Activated T-cell treated with anti-CD3 and anti-CD28 coated beads, Interleukin-2, amount 50 U/mL, for 72 hours (primary cell): ENCODE results near the gene KCNMA1. TPM values are rescaled to one million over a fixed set of nuclear protein-coding genes. Genes with fewer than 3 reads are reported as not detected.

Source experiments
- ATAC-seq, 2 donors: fragments of 150-1000 bp; cut with Tn5 transposase; replicated peaks in 1 of 2; 2 replicates each; pipeline ENCODE4 v1.10.0; 2021; ENCODE audit warnings: moderate library complexity in 2 of 2, mild to moderate bottlenecking in 1 of 2
- DNase-seq, 2 donors: peaks; one replicate each; pipeline ENCODE4 v3.0.0; 2021 to 2022; ENCODE audit warnings: mixed read lengths in 1 of 2
- H3K27ac Mint-ChIP-seq: one replicate; pipeline ENCODE4 v1.8.0; 2022; ENCODE audit warnings: mild to moderate bottlenecking, moderate library complexity, mixed read lengths
- H3K27me3 Mint-ChIP-seq: one replicate; pipeline ENCODE4 v1.8.0; 2022; ENCODE audit warnings: low read depth, mixed read lengths
- H3K36me3 Mint-ChIP-seq, 2 donors: one replicate each; pipeline ENCODE4 v1.8.0; 2022; ENCODE audit warnings: mixed read lengths in 2 of 2, mild to moderate bottlenecking in 1 of 2; ENCODE audit not compliant: insufficient read depth in 2 of 2
- H3K4me1 Mint-ChIP-seq: one replicate; pipeline ENCODE4 v1.8.0; 2022; ENCODE audit warnings: low read depth, mixed read lengths
- H3K4me3 Mint-ChIP-seq, 2 donors: one replicate each; pipeline ENCODE4 v1.8.0; 2022; ENCODE audit warnings: mild to moderate bottlenecking in 2 of 2, mixed read lengths in 2 of 2, moderate library complexity in 2 of 2
- H3K9me3 Mint-ChIP-seq, 2 donors: one replicate each; pipeline ENCODE4 v1.8.0; 2022; ENCODE audit warnings: mixed read lengths in 2 of 2
- total RNA-seq, 2 donors: library from RNA; stranded (reverse); gene quantifications; one replicate each; pipeline ENCODE4 v1.2.3, GENCODE V29; 2022

KCNMA1 gene
- total RNA-seq, 2 donors from 2014 or later = 0.55 to 1.0 TPM

DNA sequence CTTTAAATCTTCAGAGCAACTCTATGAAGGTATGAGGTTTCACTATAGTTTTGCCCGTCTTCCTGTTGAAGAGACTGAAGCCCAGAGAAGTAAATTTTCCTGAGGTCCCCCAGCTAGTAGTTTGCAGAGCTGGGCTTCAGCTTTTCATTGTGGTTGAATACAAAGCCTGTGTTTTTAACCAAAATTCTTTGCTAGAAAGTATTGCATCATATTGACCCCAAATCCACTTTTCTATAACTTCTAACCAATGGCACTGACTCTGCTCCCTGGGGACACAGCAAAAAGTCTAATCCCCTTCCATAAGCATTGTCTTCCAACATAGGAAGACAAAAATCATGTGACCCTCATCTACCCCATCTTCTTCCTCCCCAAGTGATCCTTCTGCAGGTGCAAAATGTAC lies 93.0 kb downstream of the KCNMA1 start:
- peaks cover 13% of the 10 kb centered on the region for H3K27me3 Mint-ChIP-seq
- ATAC-seq (no peak), DNase-seq (no peak)
- H3K9me3 Mint-ChIP-seq = peaks cover 2 to 7% of the 10 kb centered on the region in 2 donors
- no peak overlapping the region for H3K4me3 Mint-ChIP-seq
- no peaks in the 10 kb centered on the region for H3K4me1 Mint-ChIP-seq
- no peak overlapping the region for H3K27ac Mint-ChIP-seq
- H3K36me3 Mint-ChIP-seq = peaks cover 0 to 3% of the 10 kb centered on the region in 2 donors

DNA sequence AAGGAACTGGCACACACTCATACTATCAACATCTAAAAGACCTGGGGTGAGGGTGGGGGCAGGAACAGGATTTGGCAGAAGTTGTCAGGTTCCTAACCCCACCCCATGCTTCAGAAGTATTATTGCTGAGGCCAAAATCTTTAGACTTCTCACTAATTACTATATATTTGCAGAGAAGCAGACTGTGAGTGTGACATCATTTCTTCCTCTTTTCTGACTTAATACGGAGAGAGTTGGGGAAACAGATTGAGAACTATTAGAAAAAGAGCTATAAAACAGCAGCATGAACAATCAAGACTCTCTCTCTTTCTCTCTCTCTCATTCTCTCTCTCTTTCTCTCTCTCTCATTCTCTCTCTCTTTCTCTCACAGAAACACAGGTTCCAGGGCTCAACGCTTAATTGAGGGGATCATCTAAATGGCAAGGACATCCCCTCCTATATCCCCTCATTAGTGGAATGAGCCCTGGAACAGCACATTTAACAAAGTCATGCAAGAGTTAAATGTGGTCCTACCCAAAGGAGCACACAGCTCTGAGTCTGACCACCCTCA lies 94.8 kb downstream of the KCNMA1 start:
- DNase-seq (no peak), ATAC-seq (no peak)
- Mint-ChIP-seq H3K4me1 (no peaks in the 10 kb centered on the region), H3K4me3 (no peak overlapping the region), H3K27ac (no peak overlapping the region), H3K9me3 (peaks cover 2 to 7% of the 10 kb centered on the region in 2 donors), H3K36me3 (peaks cover 0 to 3% of the 10 kb centered on the region in 2 donors), H3K27me3 (peaks cover 13% of the 10 kb centered on the region)

DNA sequence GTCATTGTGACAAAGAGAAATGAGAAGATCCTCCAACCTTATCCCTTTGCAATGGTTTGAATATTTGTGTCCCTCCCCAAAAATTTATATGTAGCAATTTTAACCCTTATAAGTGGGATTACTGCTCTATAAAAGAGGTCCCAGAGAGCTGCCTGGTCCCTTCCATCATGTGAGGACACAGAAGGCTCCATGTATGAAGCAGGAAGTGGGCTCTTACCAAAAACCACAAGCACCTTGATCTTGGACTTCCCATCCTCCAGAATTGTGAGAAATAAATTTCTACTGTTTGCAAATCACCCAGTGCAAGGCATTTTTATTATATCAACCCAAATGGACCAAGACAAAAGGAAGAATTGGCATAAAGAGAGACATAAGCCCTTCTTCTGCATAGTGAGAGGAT lies 95.7 kb downstream of the KCNMA1 start:
- Mint-ChIP-seq H3K9me3 (peaks cover 2 to 7% of the 10 kb centered on the region in 2 donors), H3K4me1 (no peaks in the 10 kb centered on the region), H3K36me3 (peaks cover 0 to 3% of the 10 kb centered on the region in 2 donors), H3K27ac (no peak overlapping the region), H3K27me3 (peaks cover 13% of the 10 kb centered on the region), H3K4me3 (no peak overlapping the region)
- DNase-seq = no peak
- no peak for ATAC-seq

DNA sequence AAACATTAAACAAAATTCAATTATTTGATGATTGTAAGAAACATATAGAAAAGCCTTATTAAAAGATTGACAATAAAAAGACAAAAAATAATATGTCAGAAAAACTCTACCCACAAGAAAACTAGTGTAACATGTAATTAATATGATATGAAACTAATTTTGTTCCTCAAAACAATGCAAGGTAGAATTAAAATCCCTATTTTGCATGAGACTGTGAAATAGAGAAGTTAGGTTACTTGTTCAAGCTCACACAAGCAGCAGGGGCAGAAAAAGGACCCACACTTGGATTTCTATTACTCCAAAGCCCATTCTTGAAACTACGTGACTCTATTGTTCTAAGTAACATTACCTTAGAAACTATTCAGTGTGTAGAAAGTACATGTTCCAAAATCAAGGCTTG lies 96.4 kb downstream of the KCNMA1 start:
- DNase-seq (no peak), ATAC-seq (no peak)
- H3K4me1 Mint-ChIP-seq = no peaks in the 10 kb centered on the region
- peaks cover 13% of the 10 kb centered on the region for H3K27me3 Mint-ChIP-seq
- peaks cover 0 to 5% of the 10 kb centered on the region in 2 donors for H3K9me3 Mint-ChIP-seq
- H3K4me3 Mint-ChIP-seq = no peak overlapping the region
- H3K27ac Mint-ChIP-seq = no peak overlapping the region
- H3K36me3 Mint-ChIP-seq = peaks cover 0 to 3% of the 10 kb centered on the region in 2 donors

DNA sequence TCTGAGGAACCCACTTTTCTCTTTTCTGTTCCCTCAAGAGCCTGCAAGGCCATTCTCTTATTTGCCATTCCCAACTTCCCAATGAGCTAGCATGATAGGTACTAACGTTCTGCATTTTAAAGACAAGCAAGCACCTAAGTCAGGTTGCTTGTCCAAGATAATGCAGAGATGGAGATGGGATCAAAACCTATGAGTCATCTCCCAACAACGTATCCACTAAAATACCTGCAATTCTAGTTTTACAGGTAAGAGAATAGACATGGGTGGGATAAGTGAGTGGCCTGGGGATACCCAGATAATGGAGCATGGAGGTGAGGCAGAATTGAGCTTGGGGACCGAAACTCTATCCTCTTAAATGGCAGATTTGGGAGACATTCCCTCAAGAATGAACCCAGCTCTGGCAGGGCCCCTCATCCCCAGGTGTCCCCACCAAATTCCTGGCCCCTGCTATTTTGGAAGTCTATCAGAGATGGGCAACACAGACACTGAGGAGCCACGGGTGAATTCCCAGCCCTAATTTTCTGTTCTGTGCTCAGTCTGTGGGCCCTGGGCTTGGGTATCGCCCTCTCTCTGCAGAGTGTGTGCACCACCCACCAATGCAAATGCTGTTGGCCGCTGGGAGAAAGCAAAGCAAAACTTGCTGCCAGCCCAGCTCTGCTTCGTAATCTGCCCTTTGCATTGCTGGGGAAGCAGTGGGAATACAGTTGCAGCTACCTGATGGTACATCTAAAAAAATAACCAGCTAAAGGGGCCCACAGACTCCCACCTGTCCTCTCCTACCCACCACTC lies 98.3 kb downstream of the KCNMA1 start:
- Mint-ChIP-seq H3K27me3 (peaks cover 18% of the 10 kb centered on the region), H3K4me1 (no peaks in the 10 kb centered on the region), H3K27ac (no peak overlapping the region), H3K36me3 (peaks cover 0 to 3% of the 10 kb centered on the region in 2 donors), H3K9me3 (peaks cover 0 to 5% of the 10 kb centered on the region in 2 donors), H3K4me3 (no peak overlapping the region)
- DNase-seq = no peak
- no peak for ATAC-seq

DNA sequence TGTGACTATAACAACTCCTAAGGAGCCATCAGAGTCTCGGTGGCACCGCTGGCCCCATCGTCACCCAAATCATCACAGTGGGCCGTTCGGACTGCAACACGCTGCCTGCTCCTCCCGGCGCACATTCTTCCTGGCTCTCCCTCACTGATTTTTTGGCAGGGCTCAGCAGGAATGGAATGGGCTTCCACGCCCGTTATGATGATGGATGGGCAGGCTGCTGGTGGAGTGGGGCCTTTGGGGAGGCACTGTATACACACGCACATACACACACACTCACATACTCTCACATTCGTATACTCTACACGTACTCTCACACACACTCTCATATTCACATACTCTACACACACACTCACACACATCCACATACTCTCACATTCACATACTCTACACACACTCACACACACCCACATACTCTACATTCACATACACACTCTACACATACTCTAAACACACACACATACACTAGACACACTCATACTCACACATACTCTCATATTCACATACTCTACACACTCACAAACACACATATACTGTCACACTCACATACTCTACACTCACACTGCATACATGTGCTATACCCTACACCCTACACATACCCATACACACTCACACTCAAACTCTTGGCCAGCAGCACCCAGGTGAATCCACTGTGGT lies 99.8 kb downstream of the KCNMA1 start:
- Mint-ChIP-seq H3K4me1 (no peaks in the 10 kb centered on the region), H3K27me3 (peaks cover 6% of the 10 kb centered on the region), H3K27ac (no peak overlapping the region), H3K9me3 (peaks cover 0 to 1% of the 10 kb centered on the region in 2 donors), H3K4me3 (no peak overlapping the region), H3K36me3 (no peaks in the 10 kb centered on the region)
- DNase-seq (no peak), ATAC-seq (no peak)

DNA sequence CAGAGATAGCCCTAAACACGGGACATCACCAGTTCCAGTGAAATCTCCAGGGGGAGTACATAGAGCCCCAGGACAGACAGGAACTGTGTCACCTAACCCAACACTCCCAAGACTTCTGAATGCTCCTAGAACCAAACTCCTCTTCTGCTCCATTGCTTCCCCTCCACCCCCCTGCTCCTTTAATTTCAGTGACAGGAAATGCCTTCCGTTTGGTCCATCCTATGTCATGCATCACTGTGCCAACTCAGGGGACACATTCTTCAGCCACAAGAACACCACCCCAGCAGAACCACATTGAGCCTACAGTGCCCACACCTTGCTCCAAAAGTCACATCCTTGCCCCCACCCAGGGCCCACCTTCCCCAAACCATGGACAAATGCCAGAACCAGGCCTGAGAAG lies 100.5 kb downstream of the KCNMA1 start:
- no peak overlapping the region for H3K4me3 Mint-ChIP-seq
- H3K4me1 Mint-ChIP-seq = no peaks in the 10 kb centered on the region
- H3K9me3 Mint-ChIP-seq = no peaks in the 10 kb centered on the region
- DNase-seq = no peak
- no peak for ATAC-seq
- H3K36me3 Mint-ChIP-seq = no peaks in the 10 kb centered on the region
- no peak overlapping the region for H3K27ac Mint-ChIP-seq
- peaks cover 8% of the 10 kb centered on the region for H3K27me3 Mint-ChIP-seq

DNA sequence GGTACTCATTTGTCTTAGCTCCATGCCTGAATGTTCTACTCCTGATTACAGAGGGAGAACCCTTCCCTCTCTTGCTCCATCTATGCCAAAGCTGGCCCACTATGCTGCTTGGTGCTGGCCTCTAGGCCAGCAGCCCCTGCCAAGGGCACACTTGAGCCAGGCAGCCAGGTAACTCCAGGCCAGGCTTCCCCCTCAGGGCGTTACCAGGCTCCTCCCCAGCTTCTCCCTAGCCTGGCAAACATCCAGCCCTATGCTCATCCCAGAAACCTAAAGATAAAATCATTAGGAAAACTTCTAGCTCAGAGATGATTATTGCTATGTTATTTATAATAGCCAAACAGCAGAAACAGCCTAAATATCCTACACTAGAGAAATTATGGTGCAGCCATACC lies 103.7 kb downstream of the KCNMA1 start:
- Mint-ChIP-seq H3K36me3 (no peaks in the 10 kb centered on the region), H3K4me1 (no peaks in the 10 kb centered on the region)

DNA sequence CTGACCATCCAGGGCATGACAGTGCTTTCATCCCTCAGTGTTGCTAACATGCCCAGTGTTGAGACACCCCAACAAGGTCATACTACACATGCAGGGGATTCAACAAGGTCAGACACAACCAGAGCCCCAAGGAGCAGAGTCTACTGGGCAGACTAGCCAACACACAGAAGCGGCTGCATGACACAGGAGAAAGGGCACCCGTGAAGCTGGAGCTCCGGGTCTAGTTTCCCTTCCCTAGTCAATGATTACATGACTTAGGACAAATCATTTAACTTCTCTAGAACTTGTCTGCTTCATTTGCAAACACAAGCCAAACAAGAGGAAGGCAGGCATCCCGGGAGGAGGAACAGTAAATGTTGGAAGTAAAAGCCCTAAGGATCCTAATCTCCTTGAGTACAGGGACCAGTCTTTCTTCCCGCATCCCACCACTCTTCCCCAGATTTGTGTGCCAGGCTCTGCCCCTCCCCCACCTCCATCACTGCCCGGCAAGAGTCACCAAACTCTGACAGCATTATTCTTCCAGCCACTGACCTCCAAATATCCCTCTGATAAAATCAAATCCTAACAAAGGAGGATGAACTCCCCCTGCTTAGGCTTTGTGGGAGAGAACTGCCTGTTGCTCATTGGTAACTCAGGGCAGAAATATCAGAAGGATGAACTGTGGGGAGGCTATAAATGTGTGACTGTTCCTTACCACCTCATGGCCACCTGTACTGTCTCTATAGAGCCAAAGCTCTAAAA lies 104.3 kb downstream of the KCNMA1 start:
- Mint-ChIP-seq H3K4me1 (no peaks in the 10 kb centered on the region), H3K36me3 (no peaks in the 10 kb centered on the region), H3K27me3 (peaks cover 14% of the 10 kb centered on the region), H3K4me3 (no peak overlapping the region), H3K27ac (no peak overlapping the region), H3K9me3 (no peaks in the 10 kb centered on the region)
- no peak for ATAC-seq
- no peak for DNase-seq

More for the DNA sequence above, 103.7 kb downstream of the KCNMA1 start:
- Mint-ChIP-seq H3K27me3 (peaks cover 14% of the 10 kb centered on the region), H3K27ac (no peak overlapping the region), H3K4me3 (no peak overlapping the region), H3K9me3 (no peaks in the 10 kb centered on the region)
- ATAC-seq (no peak), DNase-seq (no peak)

DNA sequence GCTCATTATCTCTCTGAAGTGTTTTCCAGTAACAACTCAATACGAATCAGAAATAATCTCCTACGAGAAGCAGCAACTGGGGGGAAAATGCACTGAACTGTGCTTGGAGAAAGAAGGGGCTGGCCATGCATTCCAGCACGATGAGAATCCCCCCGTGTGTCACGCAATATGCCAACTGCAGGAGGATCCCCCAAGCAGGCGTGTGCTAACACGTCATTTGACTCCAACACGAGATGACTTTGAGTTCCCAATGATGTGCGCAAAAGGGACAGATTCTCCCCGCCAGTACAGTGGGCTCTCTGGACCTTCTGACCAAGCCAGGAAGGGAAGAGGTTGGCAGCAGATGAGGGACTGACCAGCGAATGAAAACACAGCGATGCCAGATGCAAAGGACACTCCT lies 105.5 kb downstream of the KCNMA1 start:
- DNase-seq (no peak), ATAC-seq (no peak)
- peaks cover 14% of the 10 kb centered on the region for H3K27me3 Mint-ChIP-seq
- no peaks in the 10 kb centered on the region for H3K4me1 Mint-ChIP-seq
- no peak overlapping the region for H3K27ac Mint-ChIP-seq
- no peak overlapping the region for H3K4me3 Mint-ChIP-seq
- no peaks in the 10 kb centered on the region for H3K9me3 Mint-ChIP-seq
- H3K36me3 Mint-ChIP-seq = no peaks in the 10 kb centered on the region

DNA sequence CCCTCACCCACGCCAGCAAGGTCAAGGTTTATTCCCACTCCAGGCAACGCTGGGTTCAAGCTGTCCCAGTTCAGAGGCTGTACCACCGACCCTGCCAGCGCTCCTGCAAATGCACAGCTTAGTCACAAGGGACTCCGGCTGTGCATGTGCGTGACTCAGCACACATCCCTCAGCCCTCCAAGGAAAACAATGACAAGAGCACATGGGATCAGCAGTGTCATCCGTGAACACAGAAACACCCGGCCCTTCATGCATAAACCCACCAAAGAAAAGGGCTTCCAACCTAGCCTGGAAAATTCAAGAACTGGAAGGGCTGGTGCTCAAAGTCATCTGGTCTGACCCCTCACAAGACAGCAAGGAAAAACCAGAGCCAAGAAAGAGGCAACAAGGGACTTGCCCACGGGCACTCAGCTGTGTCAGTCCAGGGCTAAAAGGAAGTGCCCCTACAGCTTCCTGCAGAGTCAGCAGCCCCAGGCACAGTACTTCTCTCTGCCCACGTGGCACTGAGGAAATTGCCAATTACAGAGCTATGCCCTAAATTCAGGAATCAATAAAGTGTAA lies 106.1 kb downstream of the KCNMA1 start:
- DNase-seq (no peak), ATAC-seq (no peak)
- Mint-ChIP-seq H3K27ac (no peak overlapping the region), H3K9me3 (no peaks in the 10 kb centered on the region), H3K36me3 (no peaks in the 10 kb centered on the region), H3K4me3 (no peak overlapping the region), H3K4me1 (no peaks in the 10 kb centered on the region), H3K27me3 (peaks cover 14% of the 10 kb centered on the region)

DNA sequence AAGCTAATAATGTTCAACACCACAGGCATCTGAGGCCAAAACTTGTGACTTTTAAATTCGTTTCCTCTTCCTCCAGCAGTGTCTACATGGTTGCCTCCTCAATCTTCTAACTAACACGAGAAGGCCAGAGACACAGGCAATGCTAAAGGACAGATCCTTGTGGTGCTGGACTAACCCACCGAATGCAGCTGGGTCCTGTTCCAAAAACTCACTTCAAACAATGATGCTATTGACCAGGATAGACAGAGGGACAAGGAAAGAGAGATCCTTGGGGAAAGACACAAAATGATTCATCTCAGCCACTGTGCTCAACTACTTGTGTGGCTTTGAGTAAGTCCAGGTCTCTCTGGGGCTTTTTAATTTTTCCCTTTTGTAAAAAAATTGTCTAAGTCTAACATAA lies 107.6 kb downstream of the KCNMA1 start:
- ATAC-seq (no peak), DNase-seq (no peak)
- no peak overlapping the region for H3K4me3 Mint-ChIP-seq
- H3K36me3 Mint-ChIP-seq = no peaks in the 10 kb centered on the region
- H3K27me3 Mint-ChIP-seq = peaks cover 8% of the 10 kb centered on the region
- no peaks in the 10 kb centered on the region for H3K4me1 Mint-ChIP-seq
- no peak overlapping the region for H3K27ac Mint-ChIP-seq
- H3K9me3 Mint-ChIP-seq = no peaks in the 10 kb centered on the region
